CD4-positive, CD25-positive, alpha-beta regulatory T cell (primary cell): Measurements from ENCODE around the gene PTPRZ1. TPM values are rescaled to one million over a fixed set of nuclear protein-coding genes. Genes with fewer than 3 reads are reported as not detected.
A peak's percentile ranks its signal among the peaks of the same experiment; 100 is the strongest.

ENCODE experiments used
- ATAC-seq, 2 donors: fragments of 150-1000 bp; cut with Tn5 transposase; one replicate each; pipeline ENCODE4 v1.10.0; 2021; ENCODE audit warnings: low read depth in 2 of 2, moderate number of reproducible peaks in 2 of 2, moderate library complexity in 1 of 2
- DNase-seq, 3 donors: peaks; one replicate each; pipeline versions ENCODE4 v3.0.0 to v3.0.0-alpha.2; 2012 to 2022; ENCODE audit warnings: mixed read lengths in 1 of 3
- H3K27ac ChIP-seq: one replicate; pipeline ENCODE4 v1.7.0; 2013; ENCODE audit warnings: mild to moderate bottlenecking, low read length; ENCODE audit not compliant: insufficient read depth, poor library complexity, severe bottlenecking
- H3K27me3 ChIP-seq: one replicate; pipeline ENCODE4 v1.7.0; 2013; ENCODE audit warnings: low read length; ENCODE audit not compliant: control insufficient read depth, insufficient read depth
- H3K36me3 ChIP-seq: one replicate; pipeline ENCODE4 v1.7.0; 2013; ENCODE audit warnings: mild to moderate bottlenecking, low read length, moderate library complexity; ENCODE audit not compliant: control insufficient read depth, insufficient read depth
- H3K4me1 ChIP-seq: 2 replicates; pipeline ENCODE4 v1.7.0; 2013; ENCODE audit warnings: mild to moderate bottlenecking, low read length; ENCODE audit not compliant: insufficient read depth, control insufficient read depth, poor library complexity, severe bottlenecking
- H3K4me3 ChIP-seq: one replicate; pipeline ENCODE4 v1.7.0; 2013; ENCODE audit warnings: low read depth, mild to moderate bottlenecking, low read length, moderate library complexity
- H3K9me3 ChIP-seq, 2 experiments: 1 replicate in 1 of 2; 2 replicates in 1 of 2; pipeline ENCODE4 v1.7.0; 2013; ENCODE audit warnings: low read length in 2 of 2, mild to moderate bottlenecking in 1 of 2, moderate library complexity in 1 of 2; ENCODE audit not compliant: control insufficient read depth in 2 of 2
- H3K27ac Mint-ChIP-seq, 3 donors: one replicate each; pipeline ENCODE4 v1.8.0; 2020 to 2022; ENCODE audit warnings: mild to moderate bottlenecking in 3 of 3, mixed read lengths in 3 of 3, moderate library complexity in 2 of 3
- H3K27me3 Mint-ChIP-seq: one replicate; pipeline ENCODE4 v1.8.0; 2022; ENCODE audit warnings: mild to moderate bottlenecking, mixed read lengths
- H3K36me3 Mint-ChIP-seq: one replicate; pipeline ENCODE4 v1.8.0; 2020; ENCODE audit warnings: mixed read lengths
- H3K4me1 Mint-ChIP-seq, 4 donors: one replicate each; pipeline ENCODE4 v1.8.0; 2020 to 2022; ENCODE audit warnings: mixed read lengths in 4 of 4, mild to moderate bottlenecking in 1 of 4
- H3K4me3 Mint-ChIP-seq, 4 donors: one replicate each; pipeline ENCODE4 v1.8.0; 2020 to 2022; ENCODE audit warnings: mild to moderate bottlenecking in 4 of 4, mixed read lengths in 4 of 4, moderate library complexity in 3 of 4
- H3K9me3 Mint-ChIP-seq, 7 donors: one replicate each; pipeline ENCODE4 v1.8.0; 2020 to 2022; ENCODE audit warnings: mixed read lengths in 7 of 7, mild to moderate bottlenecking in 3 of 7, moderate library complexity in 2 of 7
- polyA plus RNA-seq, 4 donors: library from polyadenylated mRNA; unstranded; fragments of 300-500 nt; fragmentation: Illumina TruSeq; gene quantifications; one replicate each; pipeline ENCODE4 v1.2.3, GENCODE V29; 2021
- total RNA-seq: library from RNA; stranded (reverse); gene quantifications from one replicate; pipeline ENCODE4 v1.2.3, GENCODE V29; 2022

PTPRZ1 gene
- total and polyA plus RNA-seq, 5 donors from 2014 or later = not detected

DNA sequence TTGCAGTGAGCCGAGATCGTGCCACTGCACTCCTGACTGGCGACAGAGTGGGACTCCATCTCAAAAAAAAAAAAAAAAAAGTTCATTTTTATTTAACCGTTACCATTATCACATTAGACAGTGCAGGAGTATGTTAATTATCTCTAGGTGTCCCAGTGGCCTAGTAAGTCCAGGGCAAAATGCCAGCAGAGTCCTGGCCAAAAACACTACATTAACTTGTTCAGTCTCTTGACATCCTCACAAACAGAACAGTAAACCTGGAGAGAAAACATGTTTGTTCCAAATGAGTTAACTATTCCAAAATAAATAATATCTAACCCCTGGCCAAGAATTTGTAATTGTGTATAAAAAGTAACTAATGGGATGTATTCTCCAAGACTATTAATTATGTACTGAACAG, 43.2 kb downstream of the PTPRZ1 start:
- Histone ChIP-seq H3K36me3 (no peaks in the 10 kb centered on the region), H3K9me3 (no peaks in the 10 kb centered on the region), H3K27me3 (no peaks in the 10 kb centered on the region), H3K4me1 (no peaks in the 10 kb centered on the region), H3K27ac (no peak overlapping the region), H3K4me3 (no peak overlapping the region)
- no peak overlapping the region for H3K27ac Mint-ChIP-seq
- no peak overlapping the region for H3K4me3 Mint-ChIP-seq
- peaks cover 0 to 4% (median 0%) of the 10 kb centered on the region in 7 donors for H3K9me3 Mint-ChIP-seq
- ATAC-seq (no peak), DNase-seq (no peak)
- H3K27me3 Mint-ChIP-seq = no peaks in the 10 kb centered on the region
- no peaks in the 10 kb centered on the region for H3K4me1 Mint-ChIP-seq
- no peaks in the 10 kb centered on the region for H3K36me3 Mint-ChIP-seq

- Mint-ChIP-seq H3K4me1 (no peaks in the 10 kb centered on the region), H3K27ac (no peak overlapping the region), H3K4me3 (no peak overlapping the region), H3K9me3 (peaks cover 0 to 14% (median 2%) of the 10 kb centered on the region in 7 donors), H3K27me3 (no peaks in the 10 kb centered on the region), H3K36me3 (no peaks in the 10 kb centered on the region)
- H3K9me3 ChIP-seq = no peaks in the 10 kb centered on the region
- ATAC-seq (no peak), DNase-seq (no peak)
- no peaks in the 10 kb centered on the region for H3K27me3 ChIP-seq
- no peak overlapping the region for H3K27ac ChIP-seq
- no peak overlapping the region for H3K4me3 ChIP-seq
- no peaks in the 10 kb centered on the region for H3K4me1 ChIP-seq
- H3K36me3 ChIP-seq = no peaks in the 10 kb centered on the region
Measured at GRCh38 chr7:121919986-121920385, 47.0 kb downstream of the PTPRZ1 start.

DNA sequence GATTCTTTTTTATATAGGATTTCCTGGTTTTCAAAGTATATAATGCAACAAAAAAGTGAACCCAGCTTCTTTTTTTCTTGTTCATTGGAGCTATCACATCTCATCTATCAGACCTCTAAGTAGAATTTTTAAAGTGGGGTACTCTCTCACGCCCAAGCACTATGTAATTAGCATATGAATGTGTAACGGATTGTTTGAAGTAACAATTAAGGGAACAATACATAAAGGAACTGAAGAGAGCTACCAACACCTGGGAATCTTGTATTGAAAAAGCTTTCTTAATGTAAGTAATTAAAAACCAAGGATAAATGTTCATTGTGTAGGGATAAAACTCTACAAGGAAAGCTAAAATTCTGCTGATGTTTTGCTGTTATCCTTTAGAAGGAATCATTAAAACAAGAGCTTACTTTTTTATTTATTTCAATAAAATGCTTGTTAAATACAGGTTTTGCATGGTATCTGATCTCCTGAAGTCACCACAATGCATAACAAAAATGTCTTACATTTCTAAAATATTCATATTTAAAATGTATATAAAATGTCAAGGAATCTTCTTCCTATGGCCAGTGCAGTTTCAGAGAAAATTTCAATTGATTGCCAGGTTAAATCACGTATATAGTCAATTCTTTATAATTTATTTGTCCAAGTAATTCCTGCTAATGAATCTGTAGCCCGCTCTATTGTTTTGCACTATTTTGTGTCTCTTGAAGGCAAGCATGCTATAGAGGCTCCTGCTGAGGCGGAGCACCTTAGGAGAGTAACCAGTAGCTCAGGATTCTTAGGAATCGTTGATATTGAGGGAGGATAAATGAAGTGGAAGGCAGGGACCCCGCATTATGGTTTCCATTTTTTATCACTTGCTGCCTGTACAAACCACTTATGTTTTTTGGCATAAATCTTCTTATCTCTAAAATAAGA, 51.6 kb downstream of the PTPRZ1 start:
- Histone ChIP-seq H3K27ac (no peak overlapping the region), H3K36me3 (no peaks in the 10 kb centered on the region), H3K9me3 (no peaks in the 10 kb centered on the region), H3K4me1 (no peaks in the 10 kb centered on the region), H3K27me3 (no peaks in the 10 kb centered on the region), H3K4me3 (no peak overlapping the region)
- H3K9me3 Mint-ChIP-seq = peaks cover 0 to 11% (median 2%) of the 10 kb centered on the region in 7 donors
- ATAC-seq (no peak), DNase-seq (no peak)
- no peak overlapping the region for H3K27ac Mint-ChIP-seq
- no peak overlapping the region for H3K4me3 Mint-ChIP-seq
- no peaks in the 10 kb centered on the region for H3K4me1 Mint-ChIP-seq
- H3K27me3 Mint-ChIP-seq = no peaks in the 10 kb centered on the region
- H3K36me3 Mint-ChIP-seq = no peaks in the 10 kb centered on the region

- Mint-ChIP-seq H3K27ac (peak overlapping the region in 1 of 3 donors; percentile 17), H3K36me3 (no peaks in the 10 kb centered on the region), H3K9me3 (peaks cover 0 to 4% (median 2%) of the 10 kb centered on the region in 7 donors), H3K27me3 (no peaks in the 10 kb centered on the region), H3K4me1 (peaks cover 0 to 6% (median 0%) of the 10 kb centered on the region in 4 donors), H3K4me3 (no peak overlapping the region)
- no peak overlapping the region for H3K27ac ChIP-seq
- H3K4me1 ChIP-seq = no peaks in the 10 kb centered on the region
- no peak for ATAC-seq
- no peaks in the 10 kb centered on the region for H3K27me3 ChIP-seq
- H3K36me3 ChIP-seq = no peaks in the 10 kb centered on the region
- no peak overlapping the region for H3K4me3 ChIP-seq
- DNase-seq = no peak
- no peaks in the 10 kb centered on the region for H3K9me3 ChIP-seq
Measured at GRCh38 chr7:121931149-121931902, 58.4 kb downstream of the PTPRZ1 start.

- ATAC-seq = no peak
- Histone ChIP-seq H3K36me3 (no peaks in the 10 kb centered on the region), H3K27ac (no peak overlapping the region), H3K4me3 (no peak overlapping the region), H3K4me1 (no peaks in the 10 kb centered on the region), H3K27me3 (no peaks in the 10 kb centered on the region), H3K9me3 (no peaks in the 10 kb centered on the region)
- H3K36me3 Mint-ChIP-seq = no peaks in the 10 kb centered on the region
- H3K27ac Mint-ChIP-seq = no peak overlapping the region
- H3K27me3 Mint-ChIP-seq = no peaks in the 10 kb centered on the region
- DNase-seq = no peak
- peaks cover 0 to 6% (median 0%) of the 10 kb centered on the region in 4 donors for H3K4me1 Mint-ChIP-seq
- H3K9me3 Mint-ChIP-seq = peaks cover 0 to 6% (median 2%) of the 10 kb centered on the region in 7 donors
- H3K4me3 Mint-ChIP-seq = no peak overlapping the region
Measured at GRCh38 chr7:121932768-121933167, 59.8 kb downstream of the PTPRZ1 start.

- Histone ChIP-seq H3K4me3 (no peak overlapping the region), H3K27me3 (no peaks in the 10 kb centered on the region), H3K9me3 (no peaks in the 10 kb centered on the region), H3K27ac (no peak overlapping the region), H3K4me1 (no peaks in the 10 kb centered on the region), H3K36me3 (no peaks in the 10 kb centered on the region)
- Mint-ChIP-seq H3K4me3 (no peak overlapping the region), H3K4me1 (peaks cover 0 to 6% (median 0%) of the 10 kb centered on the region in 4 donors), H3K36me3 (no peaks in the 10 kb centered on the region), H3K9me3 (peaks cover 0 to 4% (median 2%) of the 10 kb centered on the region in 7 donors), H3K27me3 (no peaks in the 10 kb centered on the region), H3K27ac (no peak overlapping the region)
- DNase-seq (no peak), ATAC-seq (no peak)
Measured at GRCh38 chr7:121936951-121937623, 64.1 kb downstream of the PTPRZ1 start.

DNA sequence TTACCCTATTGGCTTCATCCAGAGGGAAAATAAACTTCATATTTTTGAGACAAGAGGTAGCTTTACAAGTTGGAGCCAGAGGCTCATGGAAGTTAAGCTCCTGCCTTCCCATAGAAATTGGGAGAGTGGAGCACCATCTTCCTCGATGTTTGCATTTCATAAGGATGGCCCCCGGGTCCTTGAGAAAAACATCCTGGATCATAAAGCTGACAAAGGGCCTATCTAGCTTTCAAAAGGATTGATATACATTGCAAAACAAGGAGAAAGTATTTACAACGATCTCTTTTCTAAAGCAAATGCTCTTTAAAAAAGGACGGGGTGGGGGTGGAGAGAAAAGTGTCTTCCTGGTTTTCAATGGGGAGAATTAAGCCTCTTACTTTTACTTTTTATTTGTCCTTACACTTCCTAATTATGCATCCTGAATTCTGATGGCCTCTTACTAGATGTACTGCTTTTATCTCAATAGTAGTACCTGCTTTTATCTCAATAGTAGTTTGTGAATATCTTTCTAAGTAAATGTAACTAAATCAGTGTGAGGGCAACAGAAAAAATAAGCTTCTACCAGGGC, 65.6 kb downstream of the PTPRZ1 start:
- Histone ChIP-seq H3K27me3 (no peaks in the 10 kb centered on the region), H3K4me1 (no peaks in the 10 kb centered on the region), H3K9me3 (no peaks in the 10 kb centered on the region), H3K4me3 (no peak overlapping the region), H3K27ac (no peak overlapping the region), H3K36me3 (no peaks in the 10 kb centered on the region)
- ATAC-seq (no peak), DNase-seq (no peak)
- H3K4me1 Mint-ChIP-seq = peaks cover 0 to 5% (median 0%) of the 10 kb centered on the region in 4 donors
- no peaks in the 10 kb centered on the region for H3K36me3 Mint-ChIP-seq
- peaks cover 0 to 4% (median 0%) of the 10 kb centered on the region in 7 donors for H3K9me3 Mint-ChIP-seq
- H3K4me3 Mint-ChIP-seq = no peak overlapping the region
- H3K27ac Mint-ChIP-seq = no peak overlapping the region
- H3K27me3 Mint-ChIP-seq = no peaks in the 10 kb centered on the region
